Measurements from ENCODE around the gene ACACB.

- TF ChIP-seq POLR2A (IDR thresholded peaks at IDR 0.05) = peak; percentile 27 to 57
- TF ChIP-seq CTCF (IDR thresholded peaks at IDR 0.05) = no peak
Measured at GRCh38 chr12:109154451-109155438, 38.4 kb downstream of the ACACB start.
